K562 (cell line): ENCODE measurements around the gene CNIH3. TPM values are rescaled to one million over a fixed set of nuclear protein-coding genes. Genes with fewer than 3 reads are reported as not detected.

Experiments used
- ATAC-seq: fragments of 200-7000 bp; cut with Tn5 transposase; 3 replicates; pipeline ENCODE4 v1.9.1; 2020; ENCODE audit warnings: moderate library complexity
- BruUV-seq: library from RNA; stranded (reverse); fragments of 400-500 nt; replicated peaks from 2 replicates; lab custom pipeline; 2021; lab: Mats Ljungman, UMichigan
- CTCF ChIA-PET: fragments of 300-600 bp; formaldehyde crosslinking; extraction: SDS; loops from one replicate; lab custom pipeline; 2021; ENCODE audit warnings: low intra/inter-chr PET ratio; lab: Yijun Ruan, JAX
- POLR2A ChIA-PET: fragments of 300-600, 350-650 bp; sonication (Branson Sonifier 250); formaldehyde crosslinking; extraction: SDS; loops from one replicate; lab custom pipeline; 2021; ENCODE audit warnings: antibody characterized with exemption, inconsistent platforms; lab: Yijun Ruan, JAX
- DNase-seq, 4 experiments: peaks; one replicate each; pipeline versions ENCODE4 v3.0.0 to v3.0.0-alpha.2; 2011 to 2018; ENCODE audit warnings: low spot score in 3 of 4, mixed read lengths in 3 of 4; ENCODE audit errors: extremely low read depth in 1 of 4
- FAIRE-seq: peaks from 2 replicates; lab custom pipeline; 2011; peaks lifted over from hg19 to GRCh38; lab: Jason Lieb, UNC
- H2AFZ ChIP-seq: 2 replicates; pipeline ENCODE4 v1.6.0; 2011; ENCODE audit warnings: low read depth, low read length, control low read depth, inconsistent platforms
- H3K27ac ChIP-seq: fragments of 200-600 bp; 3 replicates; pipeline ENCODE4 v1.8.0; 2011; ENCODE audit warnings: low read depth, mild to moderate bottlenecking, control low read depth, inconsistent platforms, low read length, moderate library complexity, mixed read lengths; ENCODE audit errors: extremely low read depth
- H3K27me3 ChIP-seq, 2 experiments: fragments of 300-600 bp in 1 of 2; 2 replicates in 1 of 2; 3 replicates in 1 of 2; pipeline versions ENCODE4 v1.6.0 to v1.8.0; 2011; ENCODE audit warnings: inconsistent platforms in 2 of 2, low read length in 2 of 2, mild to moderate bottlenecking in 1 of 2, mixed read lengths in 1 of 2, moderate library complexity in 1 of 2; ENCODE audit not compliant: control insufficient read depth in 2 of 2, insufficient read depth in 2 of 2
- H3K36me3 ChIP-seq: fragments of 300-600 bp; 3 replicates; pipeline ENCODE4 v1.8.0; 2011; ENCODE audit warnings: mild to moderate bottlenecking, low read length, inconsistent platforms; ENCODE audit not compliant: control insufficient read depth, insufficient read depth
- H3K4me1 ChIP-seq, 2 experiments: fragments of 200-600 bp in 1 of 2; replicated peaks in 1 of 2; 2 replicates in 1 of 2; 3 replicates in 1 of 2; pipeline versions ENCODE4 v1.5.1 to v1.8.0; 2011; ENCODE audit warnings: inconsistent platforms in 2 of 2, low read length in 2 of 2, mild to moderate bottlenecking in 1 of 2, mixed read lengths in 1 of 2, moderate library complexity in 1 of 2; ENCODE audit not compliant: control insufficient read depth in 2 of 2, insufficient read depth in 2 of 2
- H3K4me2 ChIP-seq: 2 replicates; pipeline ENCODE4 v1.6.1; 2011; ENCODE audit warnings: low read length, control low read depth, inconsistent platforms, mixed read lengths; ENCODE audit not compliant: insufficient read depth
- H3K4me3 ChIP-seq: fragments of 200-600 bp; sonication (generic), shearing (Covaris generic); 2 replicates; pipeline ENCODE4 v1.5.1; 2016; ENCODE audit warnings: control low read depth, inconsistent platforms
- H3K79me2 ChIP-seq: fragments of 200-600 bp; 3 replicates; pipeline ENCODE4 v1.8.0; 2011; ENCODE audit warnings: low read length, inconsistent platforms; ENCODE audit not compliant: control insufficient read depth, insufficient read depth
- H3K9ac ChIP-seq, 2 experiments: 2 replicates each; pipeline versions ENCODE4 v1.6.0 to v1.6.1; 2011; ENCODE audit warnings: low read depth in 2 of 2, low read length in 2 of 2, control low read depth in 1 of 2, inconsistent platforms in 1 of 2, mild to moderate bottlenecking in 1 of 2, mixed read lengths in 1 of 2; ENCODE audit not compliant: insufficient read depth in 1 of 2
- H3K9me1 ChIP-seq: one replicate; pipeline ENCODE4 v1.6.0; 2011; ENCODE audit warnings: inconsistent platforms, mild to moderate bottlenecking, low read length, moderate library complexity; ENCODE audit not compliant: control insufficient read depth, insufficient read depth
- H3K9me3 ChIP-seq: replicated peaks from 2 replicates; pipeline ENCODE4 v1.5.1; 2011; ENCODE audit warnings: low read depth, low read length, inconsistent platforms; ENCODE audit not compliant: control insufficient read depth, insufficient read depth
- H4K20me1 ChIP-seq: replicated peaks from 2 replicates; pipeline ENCODE4 v1.6.1; 2011; ENCODE audit warnings: low read length, inconsistent platforms, mixed read lengths; ENCODE audit not compliant: control insufficient read depth, insufficient read depth
- CREB3L1 ChIP-seq: fragments of 450-650 bp; IDR thresholded peaks from 2 replicates; pipeline ENCODE4 v1.6.1; 2014; ENCODE audit warnings: low read depth, mild to moderate bottlenecking, moderate library complexity, borderline replicate concordance
- EZH2 ChIP-seq: IDR thresholded peaks from 2 replicates; pipeline ENCODE4 v1.6.1; 2012; ENCODE audit warnings: low read depth, mild to moderate bottlenecking, inconsistent platforms, low read length, borderline replicate concordance
- HBP1 ChIP-seq: fragments of 450-650 bp; formaldehyde crosslinking; IDR thresholded peaks from 2 replicates; pipeline ENCODE4 v1.4.0; 2022; ENCODE audit warnings: missing genetic modification characterization
- HDAC1 ChIP-seq, 2 experiments: fragments of 450-650 bp; IDR thresholded peaks; 2 replicates each; pipeline ENCODE4 v1.6.1; 2016 to 2017; ENCODE audit warnings: inconsistent platforms in 1 of 2, mild to moderate bottlenecking in 1 of 2, moderate library complexity in 1 of 2
- MXI1 ChIP-seq: IDR thresholded peaks from 2 replicates; pipeline ENCODE4 v1.6.1; 2011; ENCODE audit warnings: low read depth, mild to moderate bottlenecking, improper control_type of control experiment, low read length
- NBN ChIP-seq: fragments of 450-650 bp; IDR thresholded peaks from 2 replicates; pipeline ENCODE4 v1.6.1; 2016; ENCODE audit warnings: low read depth, mild to moderate bottlenecking
- POLR3G ChIP-seq: IDR thresholded peaks from 2 replicates; pipeline ENCODE4 v1.6.1; 2011; ENCODE audit not compliant: insufficient read length, insufficient replicate concordance; ENCODE audit errors: extremely low read depth
- RB1 ChIP-seq: fragments of 450-650 bp; IDR thresholded peaks from 2 replicates; pipeline ENCODE4 v1.6.1; 2017; ENCODE audit warnings: low read depth, mild to moderate bottlenecking
- RBM14 ChIP-seq: fragments of 200-400 bp; formaldehyde crosslinking; IDR thresholded peaks from 2 replicates; pipeline ENCODE4 v1.6.1; 2018; ENCODE audit warnings: low read depth, mild to moderate bottlenecking, low read length, moderate library complexity, borderline replicate concordance; ENCODE audit not compliant: insufficient read depth
- SMARCE1 ChIP-seq: fragments of 450-650 bp; IDR thresholded peaks from 2 replicates; pipeline ENCODE4 v1.7.1; 2016; ENCODE audit warnings: mild to moderate bottlenecking
- TCF7L2 ChIP-seq: fragments of 150-350 bp; IDR thresholded peaks from 2 replicates; pipeline ENCODE4 v1.6.1; 2016; ENCODE audit warnings: low read depth, mild to moderate bottlenecking, low read length, moderate library complexity
- ZBTB26 ChIP-seq: fragments of 450-650 bp; formaldehyde crosslinking; IDR thresholded peaks from 2 replicates; pipeline ENCODE4 v1.4.0; 2022; ENCODE audit warnings: missing genetic modification characterization
- ZNF584 ChIP-seq: fragments of 200-800 bp; sonication (Bioruptor generic); IDR thresholded peaks from 2 replicates; pipeline ENCODE4 v1.6.1; 2016; ENCODE audit warnings: low read depth, mild to moderate bottlenecking, missing genetic modification characterization, missing compliant biosample characterization
- WGBS: fragments of 100-300 bp; shearing (Covaris generic); methylation state at CpG from one replicate; pipeline ENCODE4 v1.1.6; 2016; ENCODE audit warnings: low coverage, mixed read lengths; ENCODE audit not compliant: insufficient coverage; ENCODE audit errors: missing lambda C conversion rate; 5-methylcytosine and 5-hydroxymethylcytosine counted together
- in situ Hi-C: fragments of 300-500 bp; cut with MboI; formaldehyde crosslinking; loops from 4 replicates; pipeline ENCODE4 v1.15.0; 2018; ENCODE audit warnings: inconsistent platforms, mixed read lengths
- intact Hi-C: fragments of 100-400 bp; cut with micrococcal nuclease; formaldehyde crosslinking; loops from 2 replicates; pipeline ENCODE4 v1.14.2; 2022
- polyA plus RNA-seq, 8 experiments: library from polyadenylated mRNA; depleted of rRNA in 4 of 8; stranded (reverse) in 5 of 8; unstranded in 3 of 8; fragments of >200 nt; fragmentation: Nextera tagmentation in 2 of 8; fragmentation: Illumina TruSeq in 1 of 8; extraction: Ambion mirVana in 2 of 8; extraction: Trizol in 1 of 8; gene quantifications; 2 replicates each; pipeline versions ENCODE4 v1.2.1 to v1.2.3, GENCODE V29; 2011 to 2014; ENCODE audit warnings: inconsistent platforms in 1 of 8, missing spikeins in 1 of 8
- total RNA-seq, 7 experiments: library from RNA; depleted of rRNA in 6 of 7; stranded (reverse); fragments of >200 nt in 6 of 7; fragmentation: Illumina TruSeq in 2 of 7; extraction: Trizol in 2 of 7; gene quantifications; 2 replicates each; pipeline versions ENCODE4 v1.2.1 to v1.2.3, GENCODE V29; 2011 to 2021; ENCODE audit warnings: low replicate concordance in 1 of 7
- TF ChIP-seq, protein P1 (sequence below): fragments of 200-800 bp; sonication (Bioruptor generic); IDR thresholded peaks from 2 replicates; pipeline ENCODE4 v1.6.1; 2017; ENCODE audit warnings: missing genetic modification characterization, missing compliant biosample characterization
- TF ChIP-seq, protein P2 (sequence below), 2 experiments: fragments of 250-450 bp in 1 of 2; fragments of 450-650 bp in 1 of 2; sonication (Bioruptor Pico) in 1 of 2; IDR thresholded peaks; 2 replicates each; pipeline versions ENCODE4 v1.6.1 to v1.8.0; 2016 to 2021; ENCODE audit warnings: mild to moderate bottlenecking in 2 of 2, moderate library complexity in 2 of 2, missing compliant biosample characterization in 1 of 2, missing genetic modification characterization in 1 of 2

Gene CNIH3
- total and polyA plus RNA-seq, 9 of the 15 experiments (the other 6 are each of a cell fraction or from before 2014, with no cell fraction given): 0.14 to 1.8 (median 0.79) TPM

DNA sequence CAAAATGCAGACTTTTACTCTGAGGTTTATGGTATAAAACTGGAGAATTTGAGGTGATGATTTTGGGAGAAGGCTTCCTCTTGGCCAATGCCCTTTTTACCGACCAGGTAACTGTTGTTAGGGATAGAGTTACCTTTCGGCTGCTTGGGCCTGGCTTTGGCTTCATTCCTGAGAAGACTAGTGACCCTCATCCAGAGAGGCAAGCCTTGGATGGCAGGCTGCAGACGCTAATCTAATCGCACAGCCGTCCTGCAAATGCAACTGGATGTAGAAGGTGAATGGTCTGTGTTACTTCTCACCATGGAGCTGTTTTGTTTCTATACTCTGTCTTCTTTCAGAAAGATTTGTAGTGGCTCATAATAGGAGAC is 124.6 kb downstream of the CNIH3 start (continued):
- TF ChIP-seq SMARCE1 (no peak), RBM14 (no peak), POLR3G (no peak), EZH2 (no peak), HBP1 (CRISPR knock-in tag) (no peak)
- TF ChIP-seq, protein P1, sequence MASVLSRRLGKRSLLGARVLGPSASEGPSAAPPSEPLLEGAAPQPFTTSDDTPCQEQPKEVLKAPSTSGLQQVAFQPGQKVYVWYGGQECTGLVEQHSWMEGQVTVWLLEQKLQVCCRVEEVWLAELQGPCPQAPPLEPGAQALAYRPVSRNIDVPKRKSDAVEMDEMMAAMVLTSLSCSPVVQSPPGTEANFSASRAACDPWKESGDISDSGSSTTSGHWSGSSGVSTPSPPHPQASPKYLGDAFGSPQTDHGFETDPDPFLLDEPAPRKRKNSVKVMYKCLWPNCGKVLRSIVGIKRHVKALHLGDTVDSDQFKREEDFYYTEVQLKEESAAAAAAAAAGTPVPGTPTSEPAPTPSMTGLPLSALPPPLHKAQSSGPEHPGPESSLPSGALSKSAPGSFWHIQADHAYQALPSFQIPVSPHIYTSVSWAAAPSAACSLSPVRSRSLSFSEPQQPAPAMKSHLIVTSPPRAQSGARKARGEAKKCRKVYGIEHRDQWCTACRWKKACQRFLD: no peak

GRCh38 chr1:224742349-224742748 is 126.2 kb downstream of the CNIH3 start:
- no TSS peak for BruUV-seq
- FAIRE-seq (no peak), DNase-seq (no peak), ATAC-seq (no peak)
- no peak overlapping the region for H3K27ac ChIP-seq
- H3K79me2 ChIP-seq: no peaks in the 10 kb centered on the region
- 0% methylated on average over 6 of the region's 6 CpGs for WGBS
- no peaks in the 10 kb centered on the region; the same call in 1 of the 2 replicates for H4K20me1 ChIP-seq
- peaks cover 17 to 46% of the 10 kb centered on the region in 2 experiments; a peak in 4 of 5 replicates for H3K27me3 ChIP-seq
- no peak overlapping the region for H3K4me3 ChIP-seq
- intact Hi-C loops (no loop called here), in situ Hi-C loops (no loop called here)
- H3K9me1 ChIP-seq: no peaks in the 10 kb centered on the region
- H3K4me1 ChIP-seq: no peaks in the 10 kb centered on the region
- ChIA-PET CTCF (no interaction called here), POLR2A (interaction anchor here (0.6 kb wide), 1 partner anchor 31 kb away, joined by 3 read pairs; no protein-coding TSS in a partner anchor)
- no peak overlapping the region for H3K4me2 ChIP-seq
- no peak overlapping the region for H2AFZ ChIP-seq
- H3K9me3 ChIP-seq: no peaks in the 10 kb centered on the region
- H3K9ac ChIP-seq: no peak overlapping the region
- no peaks in the 10 kb centered on the region for H3K36me3 ChIP-seq
- TF ChIP-seq ZBTB26 (no peak), ZNF584 (CRISPR knock-in tag) (no peak), HDAC1 (IDR thresholded peaks at IDR 0.05) (no peak), TCF7L2 (no peak), NBN (no peak), RB1 (no peak), CREB3L1 (no peak), MXI1 (no peak)
- TF ChIP-seq, protein P2, sequence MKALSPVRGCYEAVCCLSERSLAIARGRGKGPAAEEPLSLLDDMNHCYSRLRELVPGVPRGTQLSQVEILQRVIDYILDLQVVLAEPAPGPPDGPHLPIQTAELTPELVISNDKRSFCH (CRISPR knock-in tag; IDR thresholded peaks at IDR 0.05): no peak
- TF ChIP-seq, protein P2 (tag; IDR thresholded peaks at IDR 0.05): no peak
